ENCODE data around the gene NUDT21. TPM values are rescaled to one million over a fixed set of nuclear protein-coding genes. Genes with fewer than 3 reads are reported as not detected.

The NUDT21 gene
- total and polyA plus RNA-seq, 2 of the 4 experiments (the other 2 are of a cell fraction): 52.4 to 166 TPM

DNA sequence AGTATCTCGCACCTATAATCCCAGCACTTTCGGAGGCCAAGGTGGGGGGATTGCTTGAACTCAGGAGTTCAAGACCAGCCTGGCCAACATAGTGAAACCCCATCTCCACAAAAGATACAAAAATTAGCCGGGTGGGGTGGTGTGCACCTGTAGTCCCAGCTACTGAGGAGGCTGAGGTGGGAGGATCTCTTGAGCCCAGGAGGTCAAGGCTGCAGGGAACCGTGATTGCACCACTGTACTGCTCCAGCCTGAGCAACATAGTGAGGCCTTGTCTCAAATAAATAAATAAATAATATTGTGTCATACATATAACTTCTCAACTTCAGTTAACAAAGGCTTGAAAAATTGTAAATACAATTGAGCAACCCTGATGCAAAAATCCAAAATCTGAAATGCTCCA, 34.0 kb downstream of the NUDT21 start:
- no peak overlapping the region for H2BK15ac ChIP-seq (ENCODE audit: low read depth, low read length)
- no TSS peak for BruUV-seq (replicated peaks)
- H2AK5ac ChIP-seq (ENCODE audit: low read depth, low read length): no peak overlapping the region
- no peak for DNase-seq
- H2BK20ac ChIP-seq (ENCODE audit: low read depth, low read length): no peak overlapping the region
- no peak overlapping the region for H3K14ac ChIP-seq (replicated peaks; ENCODE audit: low read depth, low read length)
- H2AK9ac ChIP-seq (replicated peaks; ENCODE audit: low read depth, low read length, poor library complexity): no peak overlapping the region
- H3K56ac ChIP-seq (ENCODE audit: extremely low read depth, insufficient read depth, low read length): no peak overlapping the region
- no peak overlapping the region for H3K4ac ChIP-seq (ENCODE audit: low read depth, low read length)
- no peak overlapping the region for H4K5ac ChIP-seq (ENCODE audit: low read depth, low read length)
- H3K4me1 ChIP-seq (ENCODE audit: control insufficient read depth, insufficient read depth, low read length): peaks cover 11% of the 10 kb centered on the region
- H3K36me3 ChIP-seq (ENCODE audit: control insufficient read depth, insufficient read depth, low read length): peaks cover 3% of the 10 kb centered on the region
- ChIA-PET POLR2A (ENCODE audit: unreplicated experiment) (no interaction called here), CTCF (interaction anchor here (0.6 kb wide), 2 partner anchors 54 to 84 kb away, joined by 3 to 6 read pairs; no protein-coding TSS in a partner anchor)
- H3K4me2 ChIP-seq (ENCODE audit: low read depth, low read length): no peak overlapping the region
- H3K27ac ChIP-seq (ENCODE audit: insufficient read depth, low read length): no peak overlapping the region
- H4K20me1 ChIP-seq (ENCODE audit: insufficient read depth, low read length): peaks cover 42% of the 10 kb centered on the region
- no peak overlapping the region for H2BK5ac ChIP-seq (ENCODE audit: low read depth, low read length, poor library complexity, severe bottlenecking)
- H3K23ac ChIP-seq (ENCODE audit: low read depth, low read length): no peak overlapping the region
- intact Hi-C loops (cut with micrococcal nuclease) (no loop called here), in situ Hi-C loops (cut with MboI; ENCODE audit: low sequenced_read_pairs) (no loop called here), dilution Hi-C loops (cut with HindIII; ENCODE audit: low sequenced_read_pairs, unreplicated experiment) (no loop called here)
- no peak overlapping the region for H2AFZ ChIP-seq (replicated peaks; ENCODE audit: low read length, poor library complexity)
- peaks cover 22 to 69% of the 10 kb centered on the region in 2 experiments for H3K79me1 ChIP-seq (ENCODE audit: low read depth in 1 of 2, low read length in 2 of 2)
- no peak overlapping the region for H4K8ac ChIP-seq (ENCODE audit: low read depth in 2 of 2, low read length in 2 of 2)
- H3K9me3 ChIP-seq (ENCODE audit: control insufficient read depth, insufficient read depth, low read length): no peaks in the 10 kb centered on the region
- ATAC-seq (ENCODE audit: low read depth): no peak
- H3K27me3 ChIP-seq (ENCODE audit: control insufficient read depth, insufficient read depth, low read length): no peaks in the 10 kb centered on the region
- peaks cover 15% of the 10 kb centered on the region for H3K9me1 ChIP-seq (ENCODE audit: insufficient read depth, low read length)
- no peak overlapping the region for H3K9ac ChIP-seq (ENCODE audit: low read depth, low read length)
- no CpG with 5 or more reads among the region's 4 CpGs for WGBS, 2 experiments (ENCODE audit: extremely low coverage in 2 of 2, insufficient read length in 1 of 2)
- H3K18ac ChIP-seq (ENCODE audit: low read depth, low read length): no peak overlapping the region
- no peak overlapping the region for H4K91ac ChIP-seq (ENCODE audit: insufficient read depth, low read depth, low read length)
- TF ChIP-seq RCOR1 (IDR thresholded peaks at IDR 0.05; ENCODE audit: insufficient replicate concordance, low read length): no peak
- TF ChIP-seq MXI1 (IDR thresholded peaks at IDR 0.05; ENCODE audit: borderline replicate concordance, low read depth, low read length): no peak
- no peak for TF ChIP-seq SMC3 (IDR thresholded peaks at IDR 0.05; ENCODE audit: low read depth, low read length)
- TF ChIP-seq CEBPB (IDR thresholded peaks at IDR 0.05; ENCODE audit: low read depth, low read length): no peak
- TF ChIP-seq, protein P1, sequence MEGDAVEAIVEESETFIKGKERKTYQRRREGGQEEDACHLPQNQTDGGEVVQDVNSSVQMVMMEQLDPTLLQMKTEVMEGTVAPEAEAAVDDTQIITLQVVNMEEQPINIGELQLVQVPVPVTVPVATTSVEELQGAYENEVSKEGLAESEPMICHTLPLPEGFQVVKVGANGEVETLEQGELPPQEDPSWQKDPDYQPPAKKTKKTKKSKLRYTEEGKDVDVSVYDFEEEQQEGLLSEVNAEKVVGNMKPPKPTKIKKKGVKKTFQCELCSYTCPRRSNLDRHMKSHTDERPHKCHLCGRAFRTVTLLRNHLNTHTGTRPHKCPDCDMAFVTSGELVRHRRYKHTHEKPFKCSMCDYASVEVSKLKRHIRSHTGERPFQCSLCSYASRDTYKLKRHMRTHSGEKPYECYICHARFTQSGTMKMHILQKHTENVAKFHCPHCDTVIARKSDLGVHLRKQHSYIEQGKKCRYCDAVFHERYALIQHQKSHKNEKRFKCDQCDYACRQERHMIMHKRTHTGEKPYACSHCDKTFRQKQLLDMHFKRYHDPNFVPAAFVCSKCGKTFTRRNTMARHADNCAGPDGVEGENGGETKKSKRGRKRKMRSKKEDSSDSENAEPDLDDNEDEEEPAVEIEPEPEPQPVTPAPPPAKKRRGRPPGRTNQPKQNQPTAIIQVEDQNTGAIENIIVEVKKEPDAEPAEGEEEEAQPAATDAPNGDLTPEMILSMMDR (conservative IDR thresholded peaks at IDR 0.05; ENCODE audit: low read depth, low read length): no peak
- TF ChIP-seq MAZ (IDR thresholded peaks at IDR 0.05; ENCODE audit: borderline replicate concordance, low read depth, low read length): no peak
- no peak for TF ChIP-seq POLR2A (IDR thresholded peaks at IDR 0.05; ENCODE audit: low read depth, low read length)
- no peak for TF ChIP-seq CHD1 (IDR thresholded peaks at IDR 0.05; ENCODE audit: low read depth, low read length)
- TF ChIP-seq RAD21 (IDR thresholded peaks at IDR 0.05; ENCODE audit: low read length): no peak
- no peak for TF ChIP-seq NFE2L2 (IDR thresholded peaks at IDR 0.05; ENCODE audit: low read depth, low read length)
- TF ChIP-seq, protein P2, sequence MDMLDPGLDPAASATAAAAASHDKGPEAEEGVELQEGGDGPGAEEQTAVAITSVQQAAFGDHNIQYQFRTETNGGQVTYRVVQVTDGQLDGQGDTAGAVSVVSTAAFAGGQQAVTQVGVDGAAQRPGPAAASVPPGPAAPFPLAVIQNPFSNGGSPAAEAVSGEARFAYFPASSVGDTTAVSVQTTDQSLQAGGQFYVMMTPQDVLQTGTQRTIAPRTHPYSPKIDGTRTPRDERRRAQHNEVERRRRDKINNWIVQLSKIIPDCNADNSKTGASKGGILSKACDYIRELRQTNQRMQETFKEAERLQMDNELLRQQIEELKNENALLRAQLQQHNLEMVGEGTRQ (IDR thresholded peaks at IDR 0.05; ENCODE audit: low read depth, low read length): no peak
- TF ChIP-seq, protein P3, sequence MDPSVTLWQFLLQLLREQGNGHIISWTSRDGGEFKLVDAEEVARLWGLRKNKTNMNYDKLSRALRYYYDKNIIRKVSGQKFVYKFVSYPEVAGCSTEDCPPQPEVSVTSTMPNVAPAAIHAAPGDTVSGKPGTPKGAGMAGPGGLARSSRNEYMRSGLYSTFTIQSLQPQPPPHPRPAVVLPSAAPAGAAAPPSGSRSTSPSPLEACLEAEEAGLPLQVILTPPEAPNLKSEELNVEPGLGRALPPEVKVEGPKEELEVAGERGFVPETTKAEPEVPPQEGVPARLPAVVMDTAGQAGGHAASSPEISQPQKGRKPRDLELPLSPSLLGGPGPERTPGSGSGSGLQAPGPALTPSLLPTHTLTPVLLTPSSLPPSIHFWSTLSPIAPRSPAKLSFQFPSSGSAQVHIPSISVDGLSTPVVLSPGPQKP (IDR thresholded peaks at IDR 0.05; ENCODE audit: borderline replicate concordance, low read depth, low read length): no peak
- no peak for TF ChIP-seq FOS (IDR thresholded peaks at IDR 0.05; ENCODE audit: low read depth, low read length)
- H3K4me3 ChIP-seq (ENCODE audit: insufficient read depth, low read depth, low read length): no peak overlapping the region
- H2BK120ac ChIP-seq (ENCODE audit: low read depth, low read length): no peak overlapping the region

Measured in IMR-90 (cell line).